ENCODE results near the gene PADI2. TPM values are rescaled to one million over a fixed set of nuclear protein-coding genes. Genes with fewer than 3 reads are reported as not detected.

PADI2 gene
- total and polyA plus RNA-seq, 2 of the 8 experiments (the other 6 are each of a cell fraction or from before 2014, with no cell fraction given), result 1.6 to 7.5 TPM

GRCh38 chr1:17155257-17155920 lies 36.1 kb upstream of the PADI2 start:
- Histone ChIP-seq H2BK5ac (ENCODE audit: low read depth, low read length) (no peak overlapping the region), H3K23me2 (ENCODE audit: low read depth, low read length) (no peaks in the 10 kb centered on the region), H3K36me3 (ENCODE audit: control insufficient read depth in 2 of 4, insufficient read depth in 4 of 4, low read length in 3 of 4) (no peaks in the 10 kb centered on the region), H3K4ac (replicated peaks; ENCODE audit: insufficient read length, low read depth, low read length) (no peak overlapping the region), H3K14ac (ENCODE audit: insufficient read length) (no peak overlapping the region), H3K4me2 (ENCODE audit: insufficient read depth in 1 of 2, low read depth in 2 of 2, low read length in 2 of 2) (no peak overlapping the region), H3K79me1 (ENCODE audit: low read depth, low read length) (no peaks in the 10 kb centered on the region), H4K5ac (ENCODE audit: insufficient read length, low read depth, low read length) (no peak overlapping the region), H3K9me3 (ENCODE audit: insufficient read depth in 2 of 2, low read depth in 1 of 2, low read length in 1 of 2) (peaks cover 22 to 37% of the 10 kb centered on the region in 2 experiments), H2AFZ (ENCODE audit: low read length) (no peak overlapping the region), H2BK15ac (ENCODE audit: low read length) (no peak overlapping the region), H2BK120ac (replicated peaks; ENCODE audit: low read depth, low read length) (no peak overlapping the region), H3K4me3 (ENCODE audit: extremely low read depth in 1 of 4, insufficient read depth in 2 of 4, low read depth in 3 of 4, low read length in 4 of 4) (no peak overlapping the region), H3K18ac (ENCODE audit: extremely low read depth, low read length) (no peak overlapping the region), H3K23ac (ENCODE audit: insufficient read length) (no peak overlapping the region), H4K20me1 (replicated peaks in 1 of 2; ENCODE audit: control insufficient read depth in 1 of 2, insufficient read depth in 2 of 2, low read length in 2 of 2) (no peaks in the 10 kb centered on the region), H2BK12ac (ENCODE audit: low read depth, low read length) (no peak overlapping the region), H3K27ac (ENCODE audit: low read depth, low read length) (no peak overlapping the region), H3K56ac (replicated peaks; ENCODE audit: insufficient read length, low read depth, low read length) (no peak overlapping the region), H4K91ac (replicated peaks; ENCODE audit: insufficient read length, low read length) (no peak overlapping the region), H2BK20ac (ENCODE audit: low read length) (no peak overlapping the region), H3K9ac (replicated peaks in 1 of 4; ENCODE audit: extremely low read depth in 1 of 4, low read depth in 3 of 4, low read length in 3 of 4) (no peak overlapping the region), H3K79me2 (ENCODE audit: control insufficient read depth in 1 of 2, insufficient read depth in 2 of 2, low read length in 2 of 2) (no peaks in the 10 kb centered on the region), H3K27me3 (replicated peaks in 1 of 4; ENCODE audit: control insufficient read depth in 3 of 4, extremely low read depth in 1 of 4, insufficient read depth in 3 of 4, low read length in 3 of 4) (no peaks in the 10 kb centered on the region; a peak in 1 of 7 replicates), H4K8ac (ENCODE audit: extremely low read depth, insufficient read depth, low read length) (no peak overlapping the region), H2AK5ac (ENCODE audit: low read depth, low read length) (no peak overlapping the region), H3K4me1 (replicated peaks in 1 of 4; ENCODE audit: control insufficient read depth in 3 of 4, insufficient read depth in 4 of 4, low read length in 3 of 4) (no peaks in the 10 kb centered on the region; a peak in 1 of 7 replicates)
- no peak for FAIRE-seq
- TF ChIP-seq TAF1 (IDR thresholded peaks at IDR 0.05; ENCODE audit: low read depth, low read length), result no peak
- no peak for TF ChIP-seq TCF12 (IDR thresholded peaks at IDR 0.05; ENCODE audit: low read depth, low read length)
- TF ChIP-seq SP1 (IDR thresholded peaks at IDR 0.05; ENCODE audit: low read depth, low read length), result no peak
- TF ChIP-seq MAFK (IDR thresholded peaks at IDR 0.05; ENCODE audit: low read depth, low read length), result no peak
- no peak for TF ChIP-seq CTBP2 (IDR thresholded peaks at IDR 0.05; ENCODE audit: borderline replicate concordance, insufficient read depth, insufficient read length, low read length)
- no peak for TF ChIP-seq KDM5A (IDR thresholded peaks at IDR 0.05; ENCODE audit: low read length)
- TF ChIP-seq SIN3A (conservative IDR thresholded peaks at IDR 0.05 in 1 of 2, IDR thresholded peaks at IDR 0.05 in 1 of 2; ENCODE audit: low read depth in 1 of 2, low read length in 2 of 2), result no peak
- no peak for TF ChIP-seq BCL11A (IDR thresholded peaks at IDR 0.05; ENCODE audit: low read depth in 2 of 2, low read length in 2 of 2)
- TF ChIP-seq BACH1 (IDR thresholded peaks at IDR 0.05; ENCODE audit: low read length), result no peak
- no peak for TF ChIP-seq RAD21 (IDR thresholded peaks at IDR 0.05 in 1 of 2, conservative IDR thresholded peaks at IDR 0.05 in 1 of 2; ENCODE audit: low read depth in 2 of 2, low read length in 2 of 2)
- no peak for TF ChIP-seq NANOG (IDR thresholded peaks at IDR 0.05; ENCODE audit: insufficient read depth, low read depth, low read length, poor library complexity, severe bottlenecking)
- no peak for TF ChIP-seq ASH2L (IDR thresholded peaks at IDR 0.05; ENCODE audit: low read length)
- TF ChIP-seq BRCA1 (IDR thresholded peaks at IDR 0.05; ENCODE audit: low read depth, low read length), result no peak
- no peak for TF ChIP-seq RBBP5 (IDR thresholded peaks at IDR 0.05; ENCODE audit: borderline replicate concordance, low read depth, low read length)
- ChIA-PET CTCF (ENCODE audit: partially characterized antibody) (no interaction called here), POLR2A (ENCODE audit: partially characterized antibody) (no interaction called here)
- WGBS, 2 experiments (ENCODE audit: extremely low coverage in 1 of 2, insufficient coverage in 1 of 2, insufficient read length in 1 of 2, insufficient replicate concordance in 2 of 2, low coverage in 1 of 2, low lambda C conversion rate in 2 of 2, missing lambda C conversion rate in 1 of 2), result 61% methylated on average over 2 of the region's 2 CpGs; no CpG with 5 or more reads in 1 of the 2 experiments
- no peak for DNase-seq (ENCODE audit: low read depth in 1 of 2, low spot score in 2 of 2)
